ENCODE data around the gene CHMP4B. TPM values are rescaled to one million over a fixed set of nuclear protein-coding genes. Genes with fewer than 3 reads are reported as not detected.
A peak's percentile ranks its signal among the peaks of the same experiment; 100 is the strongest.

CHMP4B gene
- polyA plus RNA-seq, 2 of the 4 experiments (the other 2 are of a cell fraction): 81.3 to 104 TPM

DNA sequence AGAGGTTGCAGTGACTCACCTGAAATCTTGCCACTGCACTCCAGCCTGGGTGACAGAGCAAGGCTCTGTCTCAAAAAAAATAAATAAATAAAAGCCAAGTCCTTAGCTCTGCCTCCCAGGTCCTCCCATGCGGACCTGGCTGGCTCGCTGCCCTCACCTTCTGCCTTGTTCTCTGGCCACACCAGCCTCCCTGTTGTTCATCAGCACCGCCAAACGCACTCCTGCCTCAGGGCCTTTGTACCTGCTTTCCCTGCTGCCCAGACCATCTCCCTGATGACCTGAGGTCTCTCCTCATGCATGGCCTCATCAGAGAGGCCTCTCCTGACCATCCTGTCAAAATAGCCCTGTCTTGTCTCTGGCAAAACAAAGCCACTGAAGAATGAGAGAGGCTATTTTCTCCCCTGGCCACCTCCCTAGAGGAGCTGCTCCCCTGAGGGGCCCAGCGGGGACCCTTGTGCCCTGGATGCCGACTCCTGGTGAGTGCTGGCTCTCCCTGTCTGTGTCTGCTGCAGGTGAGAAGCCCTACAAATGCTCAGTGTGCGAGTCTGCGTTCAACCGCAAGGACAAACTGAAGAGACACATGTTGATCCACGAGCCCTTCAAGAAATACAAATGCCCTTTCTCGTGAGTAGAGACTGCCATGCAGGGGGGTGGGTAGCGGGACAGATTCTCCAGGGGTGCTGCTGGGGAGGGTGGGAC, 22.6 kb upstream of the CHMP4B start:
- no peaks in the 10 kb centered on the region for H3K9me3 ChIP-seq
- ATAC-seq (no peak), DNase-seq (ENCODE audit: low read depth in 1 of 2, low spot score in 1 of 2) (no peak), FAIRE-seq (no peak)
- peak overlapping the region; percentile 64 to 84; a peak in 4 of 6 replicates for H3K27ac ChIP-seq
- peaks cover 27% of the 10 kb centered on the region for H3K4me1 ChIP-seq
- ChIA-PET CTCF (interaction anchor here (1.1 to 1.2 kb wide), 2 partner anchors 280 to 281 kb away, joined by 3 to 8 read pairs; no protein-coding TSS in a partner anchor), POLR2A (no interaction called here)
- no peak overlapping the region for H3K4me3 ChIP-seq
- H3K4me2 ChIP-seq: peak overlapping the region; percentile 62
- TF ChIP-seq CHD4 (IDR thresholded peaks at IDR 0.05; ENCODE audit: borderline replicate concordance) (no peak), GATA3 (IDR thresholded peaks at IDR 0.05; ENCODE audit: borderline replicate concordance) (no peak), EP300 (IDR thresholded peaks at IDR 0.05) (no peak), EHMT2 (IDR thresholded peaks at IDR 0.05; ENCODE audit: low read depth) (no peak), EHF (CRISPR knock-in tag; IDR thresholded peaks at IDR 0.05) (no peak), MAFK (IDR thresholded peaks at IDR 0.05; ENCODE audit: partially characterized antibody) (no peak), HOXB13 (CRISPR knock-in tag; IDR thresholded peaks at IDR 0.05; ENCODE audit: low read depth) (no peak), HOXB5 (CRISPR knock-in tag; IDR thresholded peaks at IDR 0.05) (no peak), POLR2A (IDR thresholded peaks at IDR 0.05; ENCODE audit: low read length) (no peak), CBX8 (IDR thresholded peaks at IDR 0.05) (no peak), RAD21 (conservative IDR thresholded peaks at IDR 0.05 in 1 of 2, IDR thresholded peaks at IDR 0.05 in 1 of 2) (no peak), SMC3 (IDR thresholded peaks at IDR 0.05) (no peak)
- TF ChIP-seq, protein P1, sequence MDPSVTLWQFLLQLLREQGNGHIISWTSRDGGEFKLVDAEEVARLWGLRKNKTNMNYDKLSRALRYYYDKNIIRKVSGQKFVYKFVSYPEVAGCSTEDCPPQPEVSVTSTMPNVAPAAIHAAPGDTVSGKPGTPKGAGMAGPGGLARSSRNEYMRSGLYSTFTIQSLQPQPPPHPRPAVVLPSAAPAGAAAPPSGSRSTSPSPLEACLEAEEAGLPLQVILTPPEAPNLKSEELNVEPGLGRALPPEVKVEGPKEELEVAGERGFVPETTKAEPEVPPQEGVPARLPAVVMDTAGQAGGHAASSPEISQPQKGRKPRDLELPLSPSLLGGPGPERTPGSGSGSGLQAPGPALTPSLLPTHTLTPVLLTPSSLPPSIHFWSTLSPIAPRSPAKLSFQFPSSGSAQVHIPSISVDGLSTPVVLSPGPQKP (IDR thresholded peaks at IDR 0.05; ENCODE audit: low read depth, low read length): no peak
- TF ChIP-seq, protein P2, sequence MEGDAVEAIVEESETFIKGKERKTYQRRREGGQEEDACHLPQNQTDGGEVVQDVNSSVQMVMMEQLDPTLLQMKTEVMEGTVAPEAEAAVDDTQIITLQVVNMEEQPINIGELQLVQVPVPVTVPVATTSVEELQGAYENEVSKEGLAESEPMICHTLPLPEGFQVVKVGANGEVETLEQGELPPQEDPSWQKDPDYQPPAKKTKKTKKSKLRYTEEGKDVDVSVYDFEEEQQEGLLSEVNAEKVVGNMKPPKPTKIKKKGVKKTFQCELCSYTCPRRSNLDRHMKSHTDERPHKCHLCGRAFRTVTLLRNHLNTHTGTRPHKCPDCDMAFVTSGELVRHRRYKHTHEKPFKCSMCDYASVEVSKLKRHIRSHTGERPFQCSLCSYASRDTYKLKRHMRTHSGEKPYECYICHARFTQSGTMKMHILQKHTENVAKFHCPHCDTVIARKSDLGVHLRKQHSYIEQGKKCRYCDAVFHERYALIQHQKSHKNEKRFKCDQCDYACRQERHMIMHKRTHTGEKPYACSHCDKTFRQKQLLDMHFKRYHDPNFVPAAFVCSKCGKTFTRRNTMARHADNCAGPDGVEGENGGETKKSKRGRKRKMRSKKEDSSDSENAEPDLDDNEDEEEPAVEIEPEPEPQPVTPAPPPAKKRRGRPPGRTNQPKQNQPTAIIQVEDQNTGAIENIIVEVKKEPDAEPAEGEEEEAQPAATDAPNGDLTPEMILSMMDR (IDR thresholded peaks at IDR 0.05): no peak
- TF ChIP-seq, protein P3, sequence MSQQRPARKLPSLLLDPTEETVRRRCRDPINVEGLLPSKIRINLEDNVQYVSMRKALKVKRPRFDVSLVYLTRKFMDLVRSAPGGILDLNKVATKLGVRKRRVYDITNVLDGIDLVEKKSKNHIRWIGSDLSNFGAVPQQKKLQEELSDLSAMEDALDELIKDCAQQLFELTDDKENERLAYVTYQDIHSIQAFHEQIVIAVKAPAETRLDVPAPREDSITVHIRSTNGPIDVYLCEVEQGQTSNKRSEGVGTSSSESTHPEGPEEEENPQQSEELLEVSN (IDR thresholded peaks at IDR 0.05; ENCODE audit: borderline replicate concordance, low read depth): no peak
- WGBS (ENCODE audit: missing lambda C conversion rate): 89% methylated on average over 12 of the region's 12 CpGs

DNA sequence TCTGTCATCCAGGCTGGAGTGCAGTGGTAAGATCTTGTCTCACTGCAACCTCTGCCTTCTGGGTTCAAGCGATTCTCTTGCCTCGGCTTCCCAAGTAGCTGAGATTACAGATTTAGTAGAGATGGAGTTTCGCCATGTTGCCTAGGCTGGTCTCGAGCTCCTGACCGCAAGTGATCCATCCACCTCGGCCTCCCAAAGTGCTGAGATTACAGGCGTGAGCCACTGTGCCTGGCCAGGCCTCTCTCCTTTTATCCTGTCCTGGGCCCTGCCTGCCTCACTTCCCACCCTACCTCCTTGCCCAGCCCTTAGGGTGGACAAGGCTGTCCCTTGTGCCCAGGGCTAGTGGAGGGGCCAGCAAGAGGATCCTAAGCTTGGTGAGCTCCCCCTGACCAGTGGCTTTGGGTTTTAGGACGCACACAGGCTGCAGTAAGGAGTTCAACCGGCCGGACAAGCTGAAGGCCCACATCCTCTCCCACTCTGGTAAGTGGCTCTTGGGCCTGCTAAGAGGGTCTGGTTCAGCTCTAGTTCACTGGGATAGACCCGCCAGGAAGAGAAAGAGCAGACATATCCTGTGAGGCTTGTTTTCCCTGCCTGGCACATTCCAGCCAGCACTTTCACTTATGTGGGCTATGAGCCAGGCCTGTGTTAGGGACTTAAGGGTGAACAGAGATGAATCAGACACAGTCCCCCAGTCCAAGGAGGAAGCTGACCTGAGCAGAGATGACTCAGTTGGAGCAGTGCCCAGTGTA, 21.9 kb upstream of the CHMP4B start:
- ATAC-seq: peak; percentile 90 to 92
- ChIA-PET CTCF (interaction anchor here (0.6 to 1.3 kb wide), 5 partner anchors 54 to 410 kb away, joined by 3 to 8 read pairs (median 4); partner anchors contain the start of gene ZNF341), POLR2A (interaction anchor here (0.9 to 1.2 kb wide), 3 partner anchors 23 to 300 kb away, joined by 3 to 4 read pairs (median 3); partner anchors contain the start of genes CBFA2T2 and RALY)
- H3K4me3 ChIP-seq: no peak overlapping the region
- H3K4me2 ChIP-seq: peak overlapping the region; percentile 62
- 76% methylated on average over 10 of the region's 11 CpGs for WGBS (ENCODE audit: missing lambda C conversion rate)
- no peaks in the 10 kb centered on the region for H3K9me3 ChIP-seq
- FAIRE-seq: peak; percentile 72
- peak overlapping the region; percentile 64 to 84 for H3K27ac ChIP-seq
- peak; percentile 95 to 96 for DNase-seq (ENCODE audit: low read depth in 1 of 2, low spot score in 1 of 2)
- H3K4me1 ChIP-seq: peaks cover 27% of the 10 kb centered on the region
- TF ChIP-seq EP300 (IDR thresholded peaks at IDR 0.05) (no peak; a peak in 1 of 5 replicates), PHF8 (IDR thresholded peaks at IDR 0.05; ENCODE audit: borderline replicate concordance, low read depth) (no peak), MYC (IDR thresholded peaks at IDR 0.05; ENCODE audit: borderline replicate concordance, low read length) (no peak), ZNF302 (CRISPR knock-in tag; IDR thresholded peaks at IDR 0.05) (no peak), HOXB13 (CRISPR knock-in tag; IDR thresholded peaks at IDR 0.05; ENCODE audit: low read depth) (no peak), FOSL2 (IDR thresholded peaks at IDR 0.05) (peak; percentile 88), FOSL2 (CRISPR knock-in tag; IDR thresholded peaks at IDR 0.05) (peak; percentile 94), TP53 (CRISPR knock-in tag; IDR thresholded peaks at IDR 0.05) (no peak), HOXA7 (CRISPR knock-in tag; IDR thresholded peaks at IDR 0.05) (no peak), CBX2 (IDR thresholded peaks at IDR 0.05; ENCODE audit: borderline replicate concordance, low read depth) (no peak), HDAC2 (IDR thresholded peaks at IDR 0.05) (no peak), EHMT2 (IDR thresholded peaks at IDR 0.05; ENCODE audit: low read depth) (no peak), CHD2 (IDR thresholded peaks at IDR 0.05; ENCODE audit: low read length, partially characterized antibody) (no peak), POLR2A (IDR thresholded peaks at IDR 0.05; ENCODE audit: low read length) (no peak), CHD4 (IDR thresholded peaks at IDR 0.05; ENCODE audit: borderline replicate concordance) (no peak), CEBPB (IDR thresholded peaks at IDR 0.05) (no peak), FOXS1 (CRISPR knock-in tag; IDR thresholded peaks at IDR 0.05) (no peak), RARB (CRISPR knock-in tag; IDR thresholded peaks at IDR 0.05) (no peak), JUNB (IDR thresholded peaks at IDR 0.05) (peak; percentile 84), CBX8 (IDR thresholded peaks at IDR 0.05) (no peak)
- TF ChIP-seq, protein P4, sequence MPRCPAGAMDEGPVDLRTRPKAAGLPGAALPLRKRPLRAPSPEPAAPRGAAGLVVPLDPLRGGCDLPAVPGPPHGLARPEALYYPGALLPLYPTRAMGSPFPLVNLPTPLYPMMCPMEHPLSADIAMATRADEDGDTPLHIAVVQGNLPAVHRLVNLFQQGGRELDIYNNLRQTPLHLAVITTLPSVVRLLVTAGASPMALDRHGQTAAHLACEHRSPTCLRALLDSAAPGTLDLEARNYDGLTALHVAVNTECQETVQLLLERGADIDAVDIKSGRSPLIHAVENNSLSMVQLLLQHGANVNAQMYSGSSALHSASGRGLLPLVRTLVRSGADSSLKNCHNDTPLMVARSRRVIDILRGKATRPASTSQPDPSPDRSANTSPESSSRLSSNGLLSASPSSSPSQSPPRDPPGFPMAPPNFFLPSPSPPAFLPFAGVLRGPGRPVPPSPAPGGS (IDR thresholded peaks at IDR 0.05): 0 out of 3 replicates have a peak, but pooled peaks have one; percentile 28
- TF ChIP-seq, protein P1 (IDR thresholded peaks at IDR 0.05; ENCODE audit: low read depth, low read length): no peak
